ENCODE results near the gene IQSEC3. TPM values are rescaled to one million over a fixed set of nuclear protein-coding genes. Genes with fewer than 3 reads are reported as not detected.
A peak's percentile ranks its signal among the peaks of the same experiment; 100 is the strongest.

IQSEC3 gene
- total RNA-seq, 1 experiment from 2014 or later, result 0.55 TPM

DNA sequence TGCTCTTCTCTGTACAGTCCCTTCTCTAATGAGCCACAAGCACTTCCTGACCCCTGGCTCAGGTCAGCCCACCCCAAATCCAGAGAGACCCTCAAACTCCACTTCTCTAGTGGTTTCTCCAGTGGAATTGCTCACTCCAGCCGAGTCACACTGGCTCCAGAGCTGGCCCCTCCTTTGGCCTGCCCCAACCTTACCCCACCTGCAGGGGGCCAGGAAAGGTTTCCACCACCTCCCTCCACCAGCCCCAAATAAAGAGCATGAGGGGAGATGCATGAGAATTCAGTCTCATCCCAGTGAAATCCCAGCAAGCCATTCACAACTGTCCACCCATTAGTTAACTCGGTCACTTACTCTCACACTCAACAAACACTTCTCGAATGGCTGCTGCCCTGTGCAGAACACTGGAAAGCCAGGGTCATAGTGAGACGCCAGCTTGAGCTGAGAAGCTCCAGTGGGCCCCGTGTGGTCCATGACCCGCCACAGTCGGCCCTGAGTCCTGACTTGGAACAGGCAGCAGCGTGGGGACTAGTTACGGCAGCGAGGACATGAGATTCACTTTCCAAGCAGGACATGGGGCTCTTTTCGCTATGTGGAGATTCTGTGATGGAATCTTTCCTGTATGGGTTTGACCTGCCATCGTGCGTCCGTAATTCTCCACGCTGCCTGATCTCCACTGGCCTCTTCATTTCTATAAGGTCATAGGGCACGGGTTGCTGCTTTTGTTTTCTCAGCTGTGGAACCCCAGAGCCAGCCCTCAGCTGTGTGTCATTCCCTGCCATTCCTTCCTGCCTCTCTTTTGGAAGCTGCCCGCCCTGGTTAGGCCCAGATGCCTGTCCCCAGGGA lies 103.2 kb downstream of the IQSEC3 start:
- H3K4me3 Mint-ChIP-seq, result peak overlapping the region in 1 of 2 experiments; percentile 33; a peak in 1 of 5 replicates

More for the DNA sequence above, 103.2 kb downstream of the IQSEC3 start:
- H3K9me3 Mint-ChIP-seq, result no peaks in the 10 kb centered on the region
- TF ChIP-seq, protein P1, sequence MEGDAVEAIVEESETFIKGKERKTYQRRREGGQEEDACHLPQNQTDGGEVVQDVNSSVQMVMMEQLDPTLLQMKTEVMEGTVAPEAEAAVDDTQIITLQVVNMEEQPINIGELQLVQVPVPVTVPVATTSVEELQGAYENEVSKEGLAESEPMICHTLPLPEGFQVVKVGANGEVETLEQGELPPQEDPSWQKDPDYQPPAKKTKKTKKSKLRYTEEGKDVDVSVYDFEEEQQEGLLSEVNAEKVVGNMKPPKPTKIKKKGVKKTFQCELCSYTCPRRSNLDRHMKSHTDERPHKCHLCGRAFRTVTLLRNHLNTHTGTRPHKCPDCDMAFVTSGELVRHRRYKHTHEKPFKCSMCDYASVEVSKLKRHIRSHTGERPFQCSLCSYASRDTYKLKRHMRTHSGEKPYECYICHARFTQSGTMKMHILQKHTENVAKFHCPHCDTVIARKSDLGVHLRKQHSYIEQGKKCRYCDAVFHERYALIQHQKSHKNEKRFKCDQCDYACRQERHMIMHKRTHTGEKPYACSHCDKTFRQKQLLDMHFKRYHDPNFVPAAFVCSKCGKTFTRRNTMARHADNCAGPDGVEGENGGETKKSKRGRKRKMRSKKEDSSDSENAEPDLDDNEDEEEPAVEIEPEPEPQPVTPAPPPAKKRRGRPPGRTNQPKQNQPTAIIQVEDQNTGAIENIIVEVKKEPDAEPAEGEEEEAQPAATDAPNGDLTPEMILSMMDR (conservative IDR thresholded peaks at IDR 0.05), result peak; percentile 43; the same call in 1 of the 3 replicates
- no peaks in the 10 kb centered on the region for H4K20me1 ChIP-seq (ENCODE audit: control insufficient read depth, insufficient read depth, insufficient read length)
- no peaks in the 10 kb centered on the region for H3K79me1 ChIP-seq (ENCODE audit: insufficient read depth, low read depth, low read length, poor library complexity, severe bottlenecking)
- DNase-seq, result no peak
- no peak overlapping the region for H2AFZ ChIP-seq (ENCODE audit: low read length)
- H3K56ac ChIP-seq (ENCODE audit: insufficient read length, low read depth, low read length), result no peak overlapping the region
- H3K23ac ChIP-seq (ENCODE audit: insufficient read length, low read depth, low read length), result no peak overlapping the region
- WGBS (ENCODE audit: extremely low coverage, insufficient read length, low lambda C conversion rate), result no CpG with 5 or more reads among the region's 17 CpGs
- no peaks in the 10 kb centered on the region for H3K79me2 ChIP-seq (ENCODE audit: insufficient read depth, low read length)
- no peak overlapping the region for H2AK5ac ChIP-seq (ENCODE audit: insufficient read length, low read length)
- no peaks in the 10 kb centered on the region for H3K9me3 ChIP-seq (ENCODE audit: control insufficient read depth, low read depth, low read length)
- no peak overlapping the region for H3K18ac ChIP-seq (ENCODE audit: insufficient read length, low read depth, low read length)
- no peak overlapping the region for H2BK15ac ChIP-seq (ENCODE audit: low read depth, low read length)
- H3K4me1 ChIP-seq (ENCODE audit: insufficient read depth, low read length), result peaks cover 6% of the 10 kb centered on the region; the same call in 1 of the 2 replicates
- peaks cover 26% of the 10 kb centered on the region for H3K27me3 Mint-ChIP-seq (ENCODE audit: low read depth)
- H2BK20ac ChIP-seq (ENCODE audit: low read depth, low read length, poor library complexity, severe bottlenecking), result no peak overlapping the region
- H2BK12ac ChIP-seq (ENCODE audit: insufficient read length, low read depth, low read length), result no peak overlapping the region
- H3T11ph ChIP-seq (ENCODE audit: low read length), result no peak overlapping the region
- H3K27me3 ChIP-seq (ENCODE audit: insufficient read depth, low read length), result no peaks in the 10 kb centered on the region
- no peak overlapping the region for H3K9ac ChIP-seq (ENCODE audit: extremely low read depth, insufficient read length, low read length)
- H4K8ac ChIP-seq (replicated peaks; ENCODE audit: insufficient read length, low read depth, low read length), result no peak overlapping the region
- H3K14ac ChIP-seq (ENCODE audit: insufficient read depth, low read length), result no peak overlapping the region
- H3K4me1 Mint-ChIP-seq, result peaks cover 45 to 67% of the 10 kb centered on the region in 2 experiments
- no peak overlapping the region for H3K27ac ChIP-seq (ENCODE audit: insufficient read length, low read depth, low read length)
- H2BK120ac ChIP-seq (ENCODE audit: low read depth, low read length, poor library complexity, severe bottlenecking), result no peak overlapping the region
- no peak overlapping the region for H4K91ac ChIP-seq (ENCODE audit: insufficient read length, low read depth, low read length)
- H3K36me3 Mint-ChIP-seq (ENCODE audit: insufficient read depth in 1 of 3, low read depth in 3 of 3), result no peaks in the 10 kb centered on the region; a peak in 1 of 7 replicates
- H3K23me2 ChIP-seq (ENCODE audit: insufficient read length, low read depth, low read length, poor library complexity, severe bottlenecking), result no peaks in the 10 kb centered on the region
- no peak overlapping the region for H3K4me2 ChIP-seq (ENCODE audit: insufficient read depth, insufficient read length, low read length)
- H3K4ac ChIP-seq (ENCODE audit: low read depth, low read length), result no peak overlapping the region
- peak overlapping the region in 1 of 3 experiments; percentile 63; a peak in 1 of 7 replicates for H3K27ac Mint-ChIP-seq
- H2BK5ac ChIP-seq (ENCODE audit: insufficient read length, low read length), result no peak overlapping the region
- H4K5ac ChIP-seq (ENCODE audit: insufficient read length, low read depth, low read length), result no peak overlapping the region

All from H9 (cell line).